Ovary (tissue), 9 donors: ENCODE measurements around the gene ZNF202. TPM values are rescaled to one million over a fixed set of nuclear protein-coding genes. Genes with fewer than 3 reads are reported as not detected.
"Not testable (repeated sequence)": the region's sequence is repeated elsewhere in the genome, so short reads cannot be mapped to it uniquely, and the experiment has no call there.

Experiments
- DNase-seq, 5 donors: peaks; one replicate each; pipeline ENCODE4 v3.0.0-alpha.2; 2019 to 2020
- H3K27ac ChIP-seq, 2 donors: fragments of 200-600 bp; one replicate each; pipeline versions ENCODE4 v1.5.1 to v1.8.0; 2019 to 2022
- H3K27me3 ChIP-seq: fragments of 200-600 bp; one replicate; pipeline ENCODE4 v1.8.0; 2022
- H3K36me3 ChIP-seq: fragments of 200-600 bp; sonication (generic); one replicate; pipeline ENCODE4 v1.5.1; 2019
- H3K4me1 ChIP-seq: one replicate; pipeline ENCODE4 v1.8.1; 2013; ENCODE audit warnings: mild to moderate bottlenecking, moderate library complexity; ENCODE audit not compliant: insufficient read depth
- H3K4me3 ChIP-seq: fragments of 200-600 bp; sonication (generic); one replicate; pipeline ENCODE4 v1.5.1; 2017
- H3K9me3 ChIP-seq, 2 donors: fragments of 200-600 bp in 1 of 2; sonication (generic) in 1 of 2; one replicate each; pipeline versions ENCODE4 v1.5.1 to v1.8.1; 2013 to 2019; ENCODE audit warnings: mild to moderate bottlenecking in 1 of 2, moderate library complexity in 1 of 2
- CTCF ChIP-seq, 3 donors: fragments of 450-650 bp in 2 of 3; fragments of 200-600 bp in 1 of 3; IDR thresholded peaks; one replicate each; pipeline versions ENCODE4 v1.5.1 to v1.8.0; 2016 to 2022; ENCODE audit warnings: antibody characterized with exemption in 3 of 3, mild to moderate bottlenecking in 1 of 3
- EP300 ChIP-seq: sonication (generic); formaldehyde crosslinking; IDR thresholded peaks from one replicate; pipeline ENCODE4 v1.6.1; 2017; ENCODE audit warnings: antibody characterized with exemption
- POLR2A ChIP-seq: fragments of 450-650 bp; IDR thresholded peaks from one replicate; pipeline ENCODE4 v1.6.1; 2017; ENCODE audit warnings: antibody characterized with exemption, mild to moderate bottlenecking, moderate library complexity
- WGBS, 3 donors: extraction: QIAGEN DNeasy Blood & Tissue Kit in 1 of 3; methylation state at CpG; one replicate each; pipeline versions ENCODE4 v1.1.5 to v1.1.7; 2013 to 2017; 5-methylcytosine and 5-hydroxymethylcytosine counted together
- intact Hi-C, 4 donors: fragments of 100-400 bp; cut with DNase I; formaldehyde crosslinking; loops; one replicate each; pipeline versions ENCODE4 v1.11.0 to v1.15.1; 2022 to 2023
- polyA plus RNA-seq, 2 donors: library from polyadenylated mRNA; stranded (reverse); fragments of 200-250 nt in 1 of 2; fragments of 350-450 nt in 1 of 2; fragmentation: Illumina TruSeq in 1 of 2; extraction: RNeasy Lipid Tissue Mini Kit (QIAGEN cat#74804) in 1 of 2; gene quantifications; one replicate each; pipeline ENCODE4 v1.2.3, GENCODE V29; 2013 to 2014
- total RNA-seq, 7 donors: library from RNA; depleted of rRNA in 2 of 7; stranded (reverse); fragments of >200 nt in 2 of 7; fragmentation: NEBNext Ultra II Directional in 3 of 7; extraction: Animal tissue kit (Norgen Biotek cat#: 25700) in 3 of 7; gene quantifications; one replicate each; pipeline versions ENCODE4 v1.1.0 to v1.2.4, GENCODE V29; 2016 to 2023
- donor health status: DM: no; HTN: no; CAD: no; lungs with moderate emphysema.
- donor health status: DM: no; HTN: no; CAD: no.
- donor health status: Bipolar disorder and iron deficiency.
- donor health status: DM: yes; HTN: yes; CAD: no.
- donor health status: DM: no; HTN: no; CAD: no.
- donor health status: DM: yes; HTN: yes; CAD: no.

Gene ZNF202
- total and polyA plus RNA-seq, 9 donors: 4.7 to 20.8 (median 12.5) TPM

GRCh38 chr11:123755344-123755743 is 13.9 kb upstream of the ZNF202 start:
- H3K4me3 ChIP-seq: no peak overlapping the region
- no peak for DNase-seq
- no peak overlapping the region for H3K27ac ChIP-seq
- no peaks in the 10 kb centered on the region for H3K4me1 ChIP-seq
- intact Hi-C loops: no loop called here
- H3K9me3 ChIP-seq: no peaks in the 10 kb centered on the region
- TF ChIP-seq EP300 (no peak), POLR2A (no peak), CTCF (IDR thresholded peaks at IDR 0.05) (no peak)
- no peaks in the 10 kb centered on the region for H3K27me3 ChIP-seq
- H3K36me3 ChIP-seq: no peaks in the 10 kb centered on the region

GRCh38 chr11:123754101-123754568 is 12.7 kb upstream of the ZNF202 start, which contains the start of gene OR6X1:
TSS of gene OR6X1 (minus strand) at chr11:123754518. CDS start at chr11:123754518, 0 bp downstream.
- no peak within 1 kb of the TSS for H3K27ac ChIP-seq
- 94 to 95% (median 94%) methylated on average over 3 of the region's 3 CpGs for WGBS, 3 donors
- intact Hi-C loops: no loop called here
- TF ChIP-seq POLR2A: no peak
- TF ChIP-seq CTCF (IDR thresholded peaks at IDR 0.05): no peak
- TF ChIP-seq EP300: no peak
- H3K4me1 ChIP-seq: no peaks in the 10 kb centered on the region
- no peak within 1 kb of the TSS for H3K4me3 ChIP-seq
- H3K9me3 ChIP-seq: no peaks in the 10 kb centered on the region
- H3K36me3 ChIP-seq: no peaks in the 10 kb centered on the region
- no peaks in the 10 kb centered on the region for H3K27me3 ChIP-seq
- no peak for DNase-seq

GRCh38 chr11:123753110-123753509 is 11.7 kb upstream of the ZNF202 start:
- H3K9me3 ChIP-seq: no peaks in the 10 kb centered on the region
- no peaks in the 10 kb centered on the region for H3K4me1 ChIP-seq
- no peak overlapping the region for H3K27ac ChIP-seq
- H3K4me3 ChIP-seq: no peak overlapping the region
- intact Hi-C loops: no loop called here
- no peak for DNase-seq
- H3K27me3 ChIP-seq: no peaks in the 10 kb centered on the region
- H3K36me3 ChIP-seq: no peaks in the 10 kb centered on the region
- TF ChIP-seq CTCF (IDR thresholded peaks at IDR 0.05): no peak
- TF ChIP-seq EP300: no peak
- no peak for TF ChIP-seq POLR2A

GRCh38 chr11:123751781-123752180 is 10.3 kb upstream of the ZNF202 start:
- no peaks in the 10 kb centered on the region for H3K4me1 ChIP-seq
- TF ChIP-seq POLR2A (no peak), CTCF (IDR thresholded peaks at IDR 0.05) (no peak), EP300 (no peak)
- no peaks in the 10 kb centered on the region for H3K27me3 ChIP-seq
- DNase-seq: no peak
- intact Hi-C loops: no loop called here
- H3K27ac ChIP-seq: no peak overlapping the region
- no peaks in the 10 kb centered on the region for H3K36me3 ChIP-seq
- H3K4me3 ChIP-seq: no peak overlapping the region
- WGBS, 3 donors: 64 to 79% (median 73%) methylated on average over 1 of the region's 1 CpG
- H3K9me3 ChIP-seq: no peaks in the 10 kb centered on the region

- H3K36me3 ChIP-seq, H3K4me1 ChIP-seq, intact Hi-C loops, H3K27me3 ChIP-seq, DNase-seq, H3K27ac ChIP-seq, H3K4me3 ChIP-seq, H3K9me3 ChIP-seq: not testable (repeated sequence)
- 91 to 98% (median 94%) methylated on average over 2 of the region's 2 CpGs for WGBS, 3 donors
Measured at GRCh38 chr11:123748349-123748748, 6.9 kb upstream of the ZNF202 start.
